ENCODE results near the gene RFTN2.

Gene RFTN2

DNA sequence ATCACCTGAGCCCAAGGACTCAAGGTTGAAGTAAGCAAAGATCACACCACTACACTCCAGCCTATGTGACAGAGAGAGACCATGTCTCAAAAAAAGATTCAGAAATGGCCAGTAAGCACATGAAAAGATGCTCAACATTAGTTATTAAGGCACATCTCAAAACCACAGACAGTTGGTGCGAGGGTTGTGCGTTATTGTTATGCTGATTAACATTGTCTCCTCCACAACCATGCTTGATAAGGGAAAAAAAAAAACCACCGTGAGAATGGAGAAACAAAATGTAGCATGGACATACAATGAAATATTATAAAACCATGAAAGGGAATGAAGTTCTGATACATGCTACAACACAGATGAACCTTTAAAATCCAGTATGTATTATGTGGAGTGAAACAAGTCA lies 132.2 kb downstream of the RFTN2 start:
- DNase-seq (ENCODE audit: low spot score) = no peak

DNA sequence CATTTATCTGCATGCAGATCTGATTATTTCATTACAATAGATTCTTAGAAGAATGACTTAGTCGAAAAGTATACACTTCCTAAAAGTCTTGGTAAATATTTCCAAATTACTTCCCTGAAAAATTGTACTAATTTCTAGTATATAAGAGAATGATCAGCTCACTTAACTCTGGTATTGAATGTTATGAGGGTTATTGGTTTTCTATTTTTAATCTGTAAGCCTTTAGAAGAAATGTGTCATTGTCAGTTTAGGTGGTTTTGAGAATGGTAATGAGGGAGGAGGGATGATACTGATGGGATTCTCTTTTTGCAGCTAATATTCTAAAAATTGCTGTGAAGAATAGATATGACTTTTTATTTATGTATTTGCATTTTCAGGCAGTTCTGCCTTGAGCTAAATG lies 135.7 kb downstream of the RFTN2 start:
- no peak for DNase-seq (ENCODE audit: low spot score)

DNA sequence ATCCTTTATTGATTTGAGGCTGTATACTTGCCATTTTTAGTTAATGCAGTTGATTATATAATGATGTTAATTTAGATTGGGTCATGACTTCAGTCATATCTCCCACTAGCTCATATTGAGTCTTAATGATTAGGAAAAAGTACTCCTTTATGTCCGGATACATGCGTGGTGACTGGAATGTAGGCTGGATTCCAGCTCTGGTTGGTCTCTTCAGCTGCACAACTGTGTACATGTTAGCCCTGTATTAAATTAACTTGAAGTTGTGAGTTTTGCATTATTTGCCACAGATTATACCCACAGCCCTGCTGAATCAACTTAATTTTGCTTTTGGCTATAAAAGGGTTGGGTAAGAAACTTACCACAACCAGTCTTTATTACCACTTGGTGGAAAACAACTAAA lies 137.0 kb downstream of the RFTN2 start:
- no peak for DNase-seq (ENCODE audit: low spot score)

Data from germinal center (tissue), 1 donor.